Activated naive CD4-positive, alpha-beta T cell (primary cell): ENCODE data around the gene CEACAM16.

Experiments used
- DNase-seq, 4 experiments: peaks; one replicate each; lab custom pipeline; 2025; lab: John Stamatoyannopoulos, UW

The CEACAM16 gene

GRCh38 chr19:44746616-44746945 lies 47.6 kb downstream of the CEACAM16 start:
- no peak for DNase-seq

GRCh38 chr19:44746946-44747738 lies 48.2 kb downstream of the CEACAM16 start:
- DNase-seq = peak; percentile 58 to 82 (median 70)

GRCh38 chr19:44747739-44748425 lies 48.9 kb downstream of the CEACAM16 start:
- DNase-seq = peak in 1 of 4 experiments; percentile 40

- DNase-seq = peak in 2 of 4 experiments; percentile 49 to 68
Observed at GRCh38 chr19:44748426-44749254, 49.7 kb downstream of the CEACAM16 start, which contains the start of gene BCL3. Gene BCL3 (plus strand): TSS chr19:44748708. CDS start chr19:44748791, 83 bp downstream.

GRCh38 chr19:44749292-44749691 lies 50.3 kb downstream of the CEACAM16 start:
- no peak for DNase-seq

GRCh38 chr19:44749994-44750393 lies 51.0 kb downstream of the CEACAM16 start:
- DNase-seq = no peak

GRCh38 chr19:44752123-44752815 lies 53.3 kb downstream of the CEACAM16 start:
- DNase-seq = no peak

- DNase-seq = peak; percentile 66 to 89 (median 80)
Observed at GRCh38 chr19:44752816-44753625, 54.1 kb downstream of the CEACAM16 start.

- no peak for DNase-seq
Observed at GRCh38 chr19:44753626-44753931, 54.6 kb downstream of the CEACAM16 start.

GRCh38 chr19:44753932-44754749 lies 55.2 kb downstream of the CEACAM16 start:
- DNase-seq = peak in 3 of 4 experiments; percentile 19 to 70 (median 62)

GRCh38 chr19:44754750-44755080 lies 55.8 kb downstream of the CEACAM16 start:
- no peak for DNase-seq

- DNase-seq = no peak
Observed at GRCh38 chr19:44755219-44755618, 56.3 kb downstream of the CEACAM16 start.

- DNase-seq = no peak
Observed at GRCh38 chr19:44756089-44756562, 57.2 kb downstream of the CEACAM16 start.

- DNase-seq = no peak
Observed at GRCh38 chr19:44757057-44757734, 58.2 kb downstream of the CEACAM16 start.

- DNase-seq = no peak
Observed at GRCh38 chr19:44757735-44758505, 59.0 kb downstream of the CEACAM16 start.

GRCh38 chr19:44758596-44758995 lies 59.6 kb downstream of the CEACAM16 start:
- DNase-seq = no peak

- no peak for DNase-seq
Observed at GRCh38 chr19:44759083-44759804, 60.3 kb downstream of the CEACAM16 start.
